Measurements from ENCODE around the gene FNDC3B.
A peak's percentile ranks its signal among the peaks of the same experiment; 100 is the strongest.

FNDC3B gene

DNA sequence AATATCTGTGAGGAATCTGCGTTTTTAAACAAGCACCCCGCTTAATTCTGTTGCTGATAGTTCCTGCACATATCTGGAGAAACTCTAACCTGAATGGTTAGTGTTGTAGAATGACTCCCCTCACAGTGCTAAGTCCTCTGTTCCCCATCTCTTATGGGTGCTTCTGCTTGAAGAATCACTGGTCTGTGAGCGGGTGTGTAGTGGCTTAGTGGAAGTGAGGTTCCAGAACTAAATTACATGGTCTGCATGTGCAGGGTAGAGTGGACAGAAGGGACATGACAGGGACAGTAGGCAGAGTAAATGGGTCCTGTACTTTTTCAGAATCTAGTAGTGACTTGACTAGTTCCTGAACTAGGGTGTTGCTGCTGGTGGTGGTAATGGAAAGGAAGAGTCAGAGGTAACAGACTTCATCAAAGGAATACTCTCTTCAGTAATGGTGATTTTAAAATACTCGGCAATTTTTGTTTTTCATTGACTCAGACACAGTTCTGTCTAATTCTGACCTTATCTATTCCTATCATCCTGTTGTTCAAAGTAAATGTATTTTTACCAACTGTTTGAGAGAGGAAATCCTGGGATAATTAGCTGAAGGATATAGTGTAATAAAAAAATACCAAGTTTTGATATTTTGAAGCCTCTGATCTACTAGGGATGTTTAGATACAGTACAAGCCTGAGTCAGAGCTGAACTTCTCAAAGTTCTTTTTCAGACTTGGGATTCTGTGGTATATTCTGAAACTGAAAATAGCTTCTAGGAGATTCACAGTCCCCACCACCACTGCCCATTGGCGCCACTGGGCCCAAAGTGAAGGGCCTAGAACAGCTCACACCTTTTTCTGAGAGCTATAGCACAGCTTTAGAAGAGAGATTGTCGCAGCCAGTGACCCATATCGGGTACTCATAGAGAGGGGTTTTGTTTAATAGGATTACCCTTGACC lies 55.5 kb downstream of the FNDC3B start:
- DNase-seq (ENCODE audit: low read depth) = no peak

DNA sequence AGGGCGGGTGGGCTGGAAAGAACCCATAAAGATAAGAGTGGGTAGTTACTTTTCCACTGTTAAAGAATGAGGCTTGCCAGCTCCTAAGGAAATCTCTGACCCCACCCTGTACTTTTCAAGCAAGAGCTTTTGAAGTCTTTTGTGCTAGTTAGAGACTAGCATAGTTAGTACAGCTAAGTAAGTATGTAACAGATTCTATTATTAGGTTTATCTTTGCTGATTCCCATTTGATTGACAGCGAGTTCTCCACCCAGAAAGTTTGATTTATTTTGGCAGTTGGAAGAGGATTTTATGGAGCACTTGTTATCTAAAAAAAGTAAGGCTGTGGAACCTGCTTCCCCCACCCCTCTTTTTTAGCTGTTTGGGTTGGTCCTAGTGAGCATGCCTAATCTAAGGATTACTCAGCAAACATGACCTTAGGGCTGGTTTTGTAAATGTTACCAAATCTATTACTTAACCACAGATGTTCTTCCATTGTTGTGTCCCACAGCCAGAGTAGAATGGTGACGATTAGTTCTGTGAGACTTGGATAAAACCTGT lies 57.6 kb downstream of the FNDC3B start:
- no peak for DNase-seq (ENCODE audit: low read depth)

DNA sequence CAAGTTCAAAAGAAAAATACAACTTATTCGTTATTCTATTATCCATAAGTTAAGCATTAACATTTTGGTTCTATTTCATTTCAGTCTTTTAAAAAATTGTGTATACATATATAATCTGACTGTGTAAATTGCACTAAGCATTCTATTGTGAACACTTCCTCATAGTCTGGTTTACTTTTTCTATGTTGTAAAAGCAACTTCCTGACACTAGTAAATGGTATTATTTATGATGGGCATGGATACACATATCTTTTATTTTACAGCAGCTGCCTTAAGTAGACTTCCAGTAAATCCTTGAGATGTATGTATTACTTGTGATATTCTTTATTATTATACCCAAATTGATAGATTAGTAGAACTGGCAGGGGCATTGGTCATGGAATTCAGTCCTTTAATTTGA lies 58.2 kb downstream of the FNDC3B start:
- DNase-seq (ENCODE audit: low read depth) = no peak

DNA sequence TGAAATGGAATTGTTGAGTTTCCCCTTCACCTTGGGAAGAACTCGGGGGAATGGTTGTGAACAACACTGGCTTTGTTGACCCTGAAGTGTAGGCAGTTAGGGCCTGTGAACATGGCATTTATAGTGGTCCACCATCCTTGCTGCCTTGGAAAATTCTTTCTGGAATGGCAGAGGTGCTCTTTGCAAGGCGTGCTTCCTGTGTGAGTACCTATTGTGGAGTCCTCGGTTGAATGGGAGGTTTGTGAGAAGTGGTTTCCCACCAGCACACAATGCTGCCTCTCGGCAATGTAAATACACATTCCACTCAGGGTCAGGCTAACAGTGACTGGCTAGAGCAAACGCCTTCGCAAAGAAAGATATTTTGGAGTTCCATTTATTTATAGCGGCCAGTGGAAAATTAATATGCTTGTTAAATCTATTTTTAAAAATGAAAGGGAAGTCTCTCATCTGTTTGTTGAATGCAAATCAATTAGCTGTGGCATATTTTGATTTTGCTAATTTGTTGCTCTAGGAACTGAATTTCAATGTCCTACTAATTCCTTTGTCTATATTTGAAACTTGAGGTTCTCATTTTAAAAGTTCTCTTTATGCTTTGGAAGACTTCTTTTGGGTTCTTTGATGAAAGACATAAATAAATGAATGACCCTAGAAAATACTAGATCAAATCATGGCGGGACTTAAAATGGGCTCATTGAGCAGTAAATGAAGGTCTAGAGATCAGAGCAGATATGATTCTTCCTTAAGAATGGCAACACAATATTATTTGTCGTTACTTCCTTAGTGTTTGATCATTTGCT lies 59.5 kb downstream of the FNDC3B start:
- no peak for DNase-seq (ENCODE audit: low read depth)

DNA sequence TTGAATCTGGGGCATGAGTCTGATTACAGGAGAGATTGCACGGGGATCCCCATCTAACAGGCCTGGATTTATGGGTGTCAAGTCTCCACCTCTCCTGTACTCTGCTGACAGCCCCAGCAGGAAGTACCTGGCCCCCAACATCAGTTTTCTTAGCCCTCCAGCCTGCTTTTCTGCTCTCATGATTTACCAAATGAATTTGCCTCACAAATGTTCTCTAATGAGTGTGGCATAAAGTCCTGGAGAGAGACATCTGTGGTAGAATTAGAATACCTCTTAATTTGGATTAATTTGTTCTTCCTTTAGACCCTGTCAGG lies 60.1 kb downstream of the FNDC3B start:
- DNase-seq (ENCODE audit: low read depth) = no peak

DNA sequence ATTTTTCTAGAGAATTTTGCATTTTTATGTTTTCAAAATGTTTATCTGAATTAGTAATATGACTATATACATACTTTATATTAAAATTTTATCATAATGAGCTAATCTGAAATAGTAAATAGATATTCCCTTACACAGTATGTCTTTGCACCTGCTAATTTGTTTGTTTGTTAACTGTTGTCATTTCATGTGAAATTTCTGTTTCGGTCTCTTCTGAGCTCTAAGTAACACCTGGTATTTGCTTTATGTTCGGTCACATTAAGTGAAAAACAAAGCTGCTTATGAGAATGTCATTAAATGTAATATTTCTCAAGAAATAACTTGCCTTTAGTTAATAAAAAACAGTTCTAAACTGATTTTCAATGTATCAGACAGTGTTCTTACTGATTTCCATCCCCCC lies 61.1 kb downstream of the FNDC3B start:
- DNase-seq (ENCODE audit: low read depth) = no peak

DNA sequence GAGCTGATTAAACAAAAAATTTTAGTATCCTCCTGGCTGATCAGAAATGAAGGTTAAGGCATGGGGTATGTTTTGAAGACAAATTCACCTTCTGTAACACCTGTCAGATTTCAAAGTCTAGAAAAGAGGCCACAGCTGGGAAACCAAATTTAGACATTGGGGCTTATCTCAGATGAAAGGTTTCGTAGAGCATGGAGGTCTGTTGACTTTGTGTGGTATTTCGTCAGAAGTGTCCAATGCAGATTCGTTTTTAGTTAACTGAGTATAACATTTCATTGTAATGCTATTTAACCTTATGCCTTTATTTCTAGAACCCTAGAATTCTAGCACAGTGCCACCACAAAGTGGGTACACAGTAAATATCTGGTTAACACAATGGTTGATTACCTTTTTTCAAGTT lies 61.7 kb downstream of the FNDC3B start:
- DNase-seq (ENCODE audit: low read depth) = no peak

DNA sequence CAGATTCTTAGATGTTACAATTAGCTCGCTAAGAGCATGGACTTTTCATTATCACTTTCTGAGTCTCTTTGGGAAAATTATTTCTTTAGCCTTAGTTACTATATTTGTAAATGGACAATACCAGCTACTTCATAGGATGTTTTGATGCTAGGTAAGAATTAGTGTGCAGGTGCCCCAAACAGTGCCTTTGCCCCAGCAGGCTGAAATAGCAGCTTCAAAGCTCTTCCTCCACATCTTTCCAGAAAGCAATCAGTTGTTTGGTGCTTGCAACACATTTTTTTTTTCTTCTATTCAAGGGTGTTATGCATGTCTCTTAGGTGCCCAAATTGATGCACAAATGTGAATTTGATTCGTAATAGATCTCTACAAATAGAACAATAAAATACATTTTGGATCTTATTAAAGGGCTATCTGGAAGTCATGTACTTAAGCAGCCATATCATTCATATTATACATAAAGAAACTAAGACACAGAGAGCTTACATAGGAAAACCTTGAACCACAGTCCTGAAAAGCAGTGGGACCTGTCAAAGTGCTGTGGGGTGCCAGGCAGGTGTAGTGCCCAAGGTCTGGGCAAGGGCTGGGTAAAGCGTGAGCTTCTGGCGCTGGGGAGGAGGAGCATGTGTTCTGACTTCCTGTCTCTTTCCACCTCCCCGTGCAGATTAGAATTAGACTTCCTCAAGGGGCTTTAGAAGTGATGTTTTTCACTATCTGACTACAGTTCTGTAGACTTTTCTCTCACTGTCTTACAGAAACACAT lies 62.9 kb downstream of the FNDC3B start:
- DNase-seq (ENCODE audit: low read depth) = no peak

DNA sequence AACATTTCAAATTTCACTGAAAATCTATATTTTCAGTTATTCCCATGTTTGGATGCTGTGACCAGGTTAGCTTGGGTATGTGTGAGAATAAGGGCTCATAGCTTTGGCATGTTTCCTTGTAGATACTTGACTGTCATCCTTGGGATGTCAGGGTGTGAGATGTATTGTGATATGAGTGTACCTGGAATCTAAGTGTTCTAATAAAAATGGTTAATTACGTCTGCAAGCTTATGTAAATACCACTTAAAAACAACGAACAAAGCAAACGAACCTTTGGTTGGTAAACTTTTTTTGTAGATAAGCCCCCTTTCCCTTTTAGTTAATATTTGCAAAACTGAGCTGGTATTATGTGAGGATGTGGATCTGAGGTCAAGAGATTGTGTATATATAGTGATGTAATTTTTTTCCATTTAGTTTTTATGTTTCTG lies 63.5 kb downstream of the FNDC3B start:
- DNase-seq (ENCODE audit: low read depth) = no peak

DNA sequence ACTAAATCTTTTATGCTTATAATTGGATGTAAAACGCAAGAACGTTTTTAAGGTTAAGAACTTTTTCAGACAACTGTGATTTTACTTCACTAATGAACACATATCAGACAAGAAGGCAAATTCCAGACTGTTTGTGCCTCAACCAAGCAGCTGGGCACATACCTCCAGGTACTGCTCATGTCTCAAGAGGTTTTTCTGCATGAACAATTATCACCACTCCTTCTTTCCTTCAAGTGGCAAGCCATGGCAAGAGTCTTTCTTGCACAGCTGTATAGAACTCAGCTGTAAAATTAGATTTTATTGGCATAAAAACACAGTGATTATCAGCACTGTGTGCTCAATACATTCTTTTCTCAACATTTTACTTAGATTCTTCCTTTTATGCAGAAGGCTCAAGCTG lies 64.3 kb downstream of the FNDC3B start:
- no peak for DNase-seq (ENCODE audit: low read depth)

DNA sequence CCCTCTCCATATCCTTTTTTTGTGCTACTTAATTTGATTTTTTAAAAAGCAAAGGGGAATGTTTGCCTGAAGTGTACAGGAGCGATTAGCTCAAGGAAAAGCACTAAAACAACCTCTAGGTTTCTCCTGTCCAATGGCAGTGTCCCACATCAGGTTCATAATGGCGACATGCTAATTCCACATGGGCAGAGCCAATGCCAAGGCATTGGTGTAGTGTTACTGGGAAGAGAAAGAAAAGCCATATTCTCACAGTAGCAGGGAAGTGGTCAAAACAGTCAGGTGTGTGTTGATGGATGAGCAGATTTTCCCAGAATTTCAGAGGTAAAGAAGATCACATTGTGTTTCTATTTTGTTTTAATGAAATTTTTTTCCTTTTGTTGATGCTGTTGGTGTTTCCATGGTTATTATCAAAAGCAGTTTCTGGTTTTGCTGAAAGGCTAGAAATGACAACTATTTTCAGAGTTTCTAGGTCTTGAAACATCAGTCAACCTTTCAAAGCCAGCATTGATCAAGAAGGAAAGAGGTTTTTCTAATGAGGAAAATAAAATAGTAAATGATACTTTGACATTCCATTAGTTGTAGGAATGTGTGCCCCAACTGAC lies 65.2 kb downstream of the FNDC3B start:
- no peak for DNase-seq (ENCODE audit: low read depth)

DNA sequence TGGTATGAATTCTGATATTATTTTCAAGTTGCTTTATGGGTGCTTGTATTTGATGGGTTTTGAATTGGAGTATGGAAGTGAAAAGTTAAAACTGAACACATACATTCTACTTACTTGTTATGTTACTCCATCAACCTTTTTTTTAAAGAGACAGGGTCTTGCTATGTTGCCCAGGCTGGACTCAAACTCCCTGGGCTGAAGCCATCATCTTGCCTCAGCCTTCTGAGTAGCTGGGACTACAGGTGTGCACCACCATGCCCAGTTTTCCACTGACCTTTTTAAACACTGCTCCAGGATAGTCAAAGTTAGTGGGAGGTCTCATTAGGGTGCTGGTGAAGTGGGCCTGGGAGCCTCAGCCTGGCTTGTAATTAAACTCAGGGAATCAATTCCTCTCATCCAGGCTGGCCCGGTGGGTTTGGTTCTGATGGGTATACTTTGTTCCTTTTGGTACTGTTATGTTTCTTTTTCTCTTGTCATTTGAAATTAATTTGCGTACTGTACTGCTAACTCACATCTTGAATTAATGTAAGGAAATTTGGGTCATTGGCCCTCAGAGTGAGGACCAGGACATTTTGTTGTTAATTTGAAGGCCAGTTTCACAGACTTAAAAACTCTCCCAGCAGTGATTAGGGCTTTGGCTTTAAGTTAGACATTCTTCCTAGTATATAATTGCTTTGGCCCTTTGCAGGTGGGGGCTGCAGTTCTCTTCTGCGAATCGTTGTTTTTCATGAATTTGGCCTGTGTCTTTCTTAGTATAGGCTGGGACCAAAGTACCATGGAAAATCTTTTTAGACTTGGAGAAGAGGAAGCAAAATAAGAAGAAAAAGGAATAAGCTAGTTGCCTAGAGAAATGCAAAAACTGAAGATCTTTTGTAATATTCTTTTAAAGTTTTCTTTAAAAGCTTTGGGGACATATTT lies 66.9 kb downstream of the FNDC3B start:
- no peak for DNase-seq (ENCODE audit: low read depth)

DNA sequence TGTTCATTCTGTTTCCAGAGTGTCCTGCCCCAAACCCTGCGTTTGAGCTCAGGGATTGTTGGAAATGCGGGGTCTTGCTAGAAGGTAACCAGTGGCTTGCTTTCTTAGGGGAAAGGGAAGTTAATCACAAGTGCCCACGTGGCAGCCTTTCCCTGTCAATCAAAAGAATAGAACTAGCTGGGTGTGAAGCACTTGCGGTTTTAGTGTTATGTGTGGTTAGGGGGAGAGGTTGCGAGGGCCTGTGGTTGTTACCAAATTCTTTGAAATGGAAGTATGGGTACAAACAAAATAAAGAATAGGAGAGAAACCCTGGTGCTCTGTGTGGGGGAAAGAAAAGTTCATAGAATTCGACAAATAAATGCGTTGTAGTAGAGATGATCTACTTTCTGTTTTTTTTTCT lies 67.6 kb downstream of the FNDC3B start:
- peak; percentile 28 for DNase-seq (ENCODE audit: low read depth)

DNA sequence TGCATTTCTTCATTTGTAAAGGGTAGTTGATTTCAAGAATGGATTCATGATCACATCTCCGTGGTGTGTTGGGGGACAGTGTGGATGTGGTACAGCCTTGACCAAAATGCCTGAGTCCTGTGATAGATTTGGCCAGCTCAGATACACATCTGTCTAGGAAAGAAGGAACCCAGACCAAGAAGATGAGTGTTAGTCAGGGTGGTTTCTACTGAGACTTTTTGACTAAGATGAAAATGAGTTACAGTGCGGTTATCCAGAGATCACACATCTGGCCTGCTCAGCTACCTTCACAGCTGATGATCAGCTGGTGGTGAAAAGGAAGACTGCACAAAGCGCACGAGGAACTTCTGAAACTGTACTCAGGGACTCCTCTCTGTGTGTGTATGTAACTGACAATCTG lies 68.0 kb downstream of the FNDC3B start:
- DNase-seq (ENCODE audit: low read depth) = peak; percentile 27

DNA sequence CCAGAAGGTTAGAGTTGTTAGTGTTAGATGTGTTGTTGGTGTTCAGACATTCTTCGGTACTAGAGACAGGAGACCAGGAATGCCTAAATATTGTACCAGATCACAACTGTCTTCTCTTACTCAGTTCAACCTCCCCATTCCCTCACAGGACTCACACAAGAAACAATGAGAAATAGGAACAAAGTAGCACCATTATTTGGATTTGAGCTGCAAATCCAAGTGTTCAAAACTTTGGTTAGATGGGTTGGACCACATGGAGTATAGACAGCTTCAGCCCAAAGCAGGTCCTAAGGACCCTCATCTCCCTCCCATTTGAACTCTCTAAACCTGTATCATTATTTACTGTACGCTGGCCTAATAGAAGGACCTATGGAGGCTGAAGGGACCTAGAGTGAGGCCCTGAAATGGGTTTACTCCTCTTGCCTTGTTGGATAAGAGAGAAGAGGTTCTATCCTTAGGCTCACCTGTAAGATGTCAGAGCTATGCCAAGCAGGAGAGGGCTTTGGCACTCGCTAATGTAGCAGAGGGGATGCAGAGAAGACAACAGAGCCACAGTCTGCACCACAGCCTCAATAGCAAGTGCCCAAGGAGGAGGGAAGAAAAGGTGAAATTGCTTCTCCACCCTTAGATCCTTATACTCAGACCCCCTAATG lies 70.9 kb downstream of the FNDC3B start:
- DNase-seq (ENCODE audit: low read depth) = no peak

DNA sequence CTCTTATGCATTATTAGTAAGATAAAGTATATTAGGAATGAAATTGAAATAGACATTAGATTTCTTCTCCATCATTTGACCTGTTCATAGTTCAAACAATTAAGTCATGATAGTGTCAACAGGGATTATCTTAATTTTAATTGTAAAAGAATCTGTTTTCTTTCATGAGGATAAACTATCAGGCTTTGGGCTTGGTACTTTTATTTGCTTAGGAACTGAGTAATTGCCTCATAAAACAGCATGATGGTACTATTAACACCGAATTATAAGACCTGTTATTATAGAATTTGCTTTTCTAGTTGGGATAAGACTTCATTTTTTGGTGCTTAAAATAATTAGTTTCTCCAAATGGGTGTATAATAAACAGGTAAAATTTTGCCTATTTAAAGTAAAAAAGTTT lies 71.8 kb downstream of the FNDC3B start:
- no peak for DNase-seq (ENCODE audit: low read depth)

DNA sequence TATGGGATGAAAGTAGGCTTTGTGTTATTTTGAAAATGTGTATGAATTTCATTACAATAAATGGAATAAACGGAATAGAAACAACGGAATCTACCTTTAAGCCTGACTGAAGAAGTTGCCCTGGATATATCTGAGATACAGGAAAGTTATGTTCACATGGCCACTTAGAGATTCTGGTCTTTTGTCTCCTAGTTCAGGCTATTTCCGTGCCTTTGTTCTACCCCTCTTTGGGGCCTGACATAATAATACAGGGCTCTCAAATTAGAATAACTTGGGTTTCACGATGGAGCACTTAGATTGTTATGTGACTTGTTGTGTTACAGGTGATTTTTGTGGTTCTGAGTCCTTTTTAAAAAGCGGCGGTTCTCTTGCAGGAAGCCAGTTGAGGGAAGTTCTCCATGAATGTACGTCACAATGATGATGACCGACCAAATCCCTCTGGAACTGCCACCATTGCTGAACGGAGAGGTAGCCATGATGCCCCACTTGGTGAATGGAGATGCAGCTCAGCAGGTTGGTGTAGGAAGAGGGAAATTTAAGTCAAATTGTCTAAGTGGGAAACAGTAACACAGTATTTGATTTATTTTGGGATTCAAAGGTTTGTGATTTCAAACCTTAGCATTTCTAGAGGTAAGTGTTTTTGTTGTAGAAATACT lies 72.8 kb downstream of the FNDC3B start:
- no peak for DNase-seq (ENCODE audit: low read depth)

DNA sequence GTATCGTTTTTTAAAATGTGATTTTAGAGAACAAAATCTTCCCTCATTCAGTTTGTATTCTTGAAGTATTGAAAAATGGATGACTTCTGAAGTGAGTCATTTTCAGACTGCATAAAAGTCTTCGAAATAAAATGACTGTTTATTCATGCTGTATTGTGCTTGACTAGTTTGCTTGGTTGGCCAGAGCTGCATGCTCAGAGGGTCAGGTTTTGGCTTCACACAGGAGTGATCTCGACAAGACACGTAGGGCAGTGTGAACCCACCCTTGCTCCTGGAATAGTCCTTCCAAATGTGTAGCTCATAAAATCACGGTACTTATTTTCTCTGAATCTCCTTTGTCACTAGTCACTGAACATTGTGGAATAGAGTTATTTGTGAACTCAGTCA lies 73.3 kb downstream of the FNDC3B start:
- DNase-seq (ENCODE audit: low read depth) = no peak

DNA sequence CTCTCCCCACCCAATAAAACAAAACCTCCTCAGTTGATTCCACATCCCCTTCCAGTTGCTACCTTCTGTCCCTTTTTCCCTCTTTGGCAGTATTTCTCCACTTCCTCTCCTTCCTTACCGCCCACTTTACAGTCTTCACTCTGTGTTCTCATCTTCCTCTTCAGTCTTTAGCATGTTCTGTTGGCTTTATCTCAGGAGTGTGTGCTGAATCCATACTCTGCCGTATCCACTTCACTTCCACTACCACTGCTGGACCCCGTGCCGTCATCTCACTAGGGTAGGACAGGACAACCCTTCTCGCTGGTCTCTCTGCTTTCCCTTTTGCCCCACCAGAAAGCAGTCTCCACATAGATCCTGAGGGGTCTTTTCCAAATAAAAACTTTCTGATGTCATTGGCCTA lies 74.3 kb downstream of the FNDC3B start:
- DNase-seq (ENCODE audit: low read depth) = no peak

DNA sequence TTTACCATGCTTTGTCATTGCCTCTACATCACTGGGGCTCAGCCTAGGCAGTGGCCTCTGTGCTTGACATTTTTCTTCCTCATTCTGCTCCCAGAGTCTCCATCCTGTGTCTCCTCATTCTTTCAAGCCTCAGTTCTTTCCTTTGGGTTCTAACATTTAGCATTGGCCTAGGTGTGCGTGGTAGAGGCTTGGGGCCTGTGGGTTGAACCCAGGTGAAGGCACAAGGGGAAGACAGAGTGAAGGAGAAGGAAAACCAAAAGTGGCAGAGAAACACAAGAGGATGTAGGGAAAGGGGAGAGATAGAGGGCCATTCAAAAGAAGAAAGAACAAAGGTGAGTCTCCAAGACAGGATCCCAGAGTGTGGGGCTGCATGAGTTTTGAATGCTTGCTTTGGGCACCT lies 75.7 kb downstream of the FNDC3B start:
- DNase-seq (ENCODE audit: low read depth) = no peak

All from activated T-helper 1 cell treated with Interleukin-2 at 50 U/mL for 16 hours (primary cell).